HCT116 (cell line): Measurements from ENCODE around the gene TTC39C. TPM values are rescaled to one million over a fixed set of nuclear protein-coding genes. Genes with fewer than 3 reads are reported as not detected.

Experiments used
- ATAC-seq: fragments of 200-7000 bp; cut with Tn5 transposase; 2 replicates; pipeline ENCODE4 v1.9.1; 2020; ENCODE audit warnings: mild to moderate bottlenecking, moderate library complexity
- BruUV-seq: library from RNA; stranded (reverse); fragments of 400-500 nt; replicated peaks from 2 replicates; lab custom pipeline; 2021; lab: Mats Ljungman, UMichigan
- CTCF ChIA-PET: fragments of 300-600 bp; sonication (Branson Sonifier 250); formaldehyde crosslinking; loops from one replicate; lab custom pipeline; 2021; ENCODE audit warnings: antibody characterized with exemption; lab: Charles Lee
- POLR2A ChIA-PET: fragments of 300-600, 350-600 bp; sonication (Branson Sonifier 250); formaldehyde crosslinking; loops from one replicate; lab custom pipeline; 2021; ENCODE audit warnings: antibody characterized with exemption; lab: Charles Lee
- RAD21 ChIA-PET, 2 experiments: fragments of 300-600 bp; sonication (Branson Sonifier 250); formaldehyde crosslinking; loops; one replicate each; lab custom pipeline; 2023; ENCODE audit warnings: low total read pairs in 2 of 2; ENCODE audit not compliant: uncharacterized antibody in 2 of 2, unreplicated experiment in 2 of 2, low non-redundant PET in 1 of 2; lab: Charles Lee
- DNase-seq: peaks from one replicate; pipeline ENCODE4 v3.0.0-alpha.2; 2010; ENCODE audit warnings: low read depth, low spot score
- H2AFZ ChIP-seq: fragments of 200-600 bp; shearing (Covaris generic), sonication (generic); 2 replicates; pipeline ENCODE4 v1.6.1; 2017; ENCODE audit warnings: low read depth, mixed run types, mixed read lengths, antibody characterized with exemption, low read length; ENCODE audit not compliant: poor library complexity, severe bottlenecking
- H3K27ac ChIP-seq: 2 replicates; pipeline ENCODE4 v1.5.1; 2012; ENCODE audit warnings: low read depth, low read length
- H3K27me3 ChIP-seq: fragments of 200-600 bp; sonication (generic); 2 replicates; pipeline ENCODE4 v1.6.1; 2016; ENCODE audit warnings: mixed run types, low read length, mixed read lengths; ENCODE audit not compliant: insufficient read depth
- H3K36me3 ChIP-seq, 2 experiments: fragments of 200-500 bp in 1 of 2; fragments of 200-600 bp in 1 of 2; sonication (Bioruptor generic) in 1 of 2; sonication (generic) in 1 of 2; 2 replicates each; pipeline versions ENCODE4 v1.5.1 to v1.6.1; 2014 to 2016; ENCODE audit warnings: low read length in 2 of 2, inconsistent platforms in 1 of 2, mixed read lengths in 1 of 2, mixed run types in 1 of 2; ENCODE audit not compliant: insufficient read depth in 2 of 2, control insufficient read depth in 1 of 2
- H3K4me1 ChIP-seq, 2 experiments: fragments of 200-600 bp in 1 of 2; sonication (generic) in 1 of 2; 2 replicates each; pipeline versions ENCODE4 v1.5.1 to v1.6.1; 2012 to 2017; ENCODE audit warnings: low read length in 2 of 2, inconsistent platforms in 1 of 2, mild to moderate bottlenecking in 1 of 2, mixed read lengths in 1 of 2, mixed run types in 1 of 2, moderate library complexity in 1 of 2; ENCODE audit not compliant: insufficient read depth in 2 of 2, control insufficient read depth in 1 of 2
- H3K4me2 ChIP-seq: fragments of 200-600 bp; sonication (generic); 2 replicates; pipeline ENCODE4 v1.6.1; 2017; ENCODE audit warnings: mixed run types, low read length, mixed read lengths
- H3K4me3 ChIP-seq, 2 experiments: fragments of 200-600 bp in 1 of 2; sonication (generic) in 1 of 2; replicated peaks in 1 of 2; 2 replicates each; pipeline ENCODE4 v1.5.1; 2011 to 2016; ENCODE audit warnings: low read length in 2 of 2, control low read depth in 1 of 2, low read depth in 1 of 2, mild to moderate bottlenecking in 1 of 2, mixed read lengths in 1 of 2, mixed run types in 1 of 2
- H3K79me2 ChIP-seq: fragments of 200-600 bp; sonication (generic); 2 replicates; pipeline ENCODE4 v1.6.1; 2017; ENCODE audit warnings: mild to moderate bottlenecking, mixed run types, low read length, moderate library complexity, mixed read lengths; ENCODE audit not compliant: insufficient read depth
- H3K9ac ChIP-seq: fragments of 200-600 bp; sonication (generic); 2 replicates; pipeline ENCODE4 v1.6.1; 2016; ENCODE audit warnings: low read length, mixed read lengths
- H3K9me2 ChIP-seq: fragments of 200-600 bp; sonication (generic), shearing (Covaris generic); 2 replicates; pipeline ENCODE4 v1.6.1; 2017; ENCODE audit warnings: mixed run types, mild to moderate bottlenecking, moderate library complexity; ENCODE audit not compliant: insufficient read depth
- H3K9me3 ChIP-seq, 2 experiments: fragments of 200-500 bp in 1 of 2; fragments of 200-600 bp in 1 of 2; sonication (Bioruptor generic) in 1 of 2; sonication (generic) in 1 of 2; 2 replicates each; pipeline ENCODE4 v1.6.1; 2014 to 2017; ENCODE audit warnings: low read length in 2 of 2, mixed read lengths in 2 of 2, inconsistent platforms in 1 of 2, low read depth in 1 of 2, mild to moderate bottlenecking in 1 of 2, mixed run types in 1 of 2, moderate library complexity in 1 of 2; ENCODE audit not compliant: control insufficient read depth in 1 of 2, insufficient read depth in 1 of 2
- H4K20me1 ChIP-seq: fragments of 200-600 bp; sonication (generic), shearing (Covaris generic); 2 replicates; pipeline ENCODE4 v1.6.1; 2017; ENCODE audit warnings: mixed run types, mild to moderate bottlenecking, moderate library complexity; ENCODE audit not compliant: insufficient read depth
- ATF3 ChIP-seq: IDR thresholded peaks from 2 replicates; pipeline ENCODE4 v1.6.1; 2012
- EZH2phosphoT487 ChIP-seq: fragments of 200-600 bp; IDR thresholded peaks from 2 replicates; pipeline ENCODE4 v1.6.1; 2018; ENCODE audit warnings: antibody characterized with exemption, borderline replicate concordance
- MAX ChIP-seq: IDR thresholded peaks from 2 replicates; pipeline ENCODE4 v1.6.1; 2012
- POLR2AphosphoS5 ChIP-seq: IDR thresholded peaks from 2 replicates; pipeline ENCODE4 v1.6.1; 2011; ENCODE audit warnings: mild to moderate bottlenecking, low read depth, low read length, moderate library complexity
- RAD21 ChIP-seq: IDR thresholded peaks from 2 replicates; pipeline ENCODE4 v1.6.1; 2012; ENCODE audit warnings: low read depth, mild to moderate bottlenecking
- REST ChIP-seq: IDR thresholded peaks from 2 replicates; pipeline ENCODE4 v1.6.1; 2012; ENCODE audit warnings: low read depth
- ZBTB33 ChIP-seq: IDR thresholded peaks from 2 replicates; pipeline ENCODE4 v1.6.1; 2011; ENCODE audit warnings: mild to moderate bottlenecking, low read length, moderate library complexity; ENCODE audit not compliant: insufficient replicate concordance; ENCODE audit errors: extremely low read depth
- ZFX ChIP-seq: fragments of 450-650 bp; IDR thresholded peaks from 2 replicates; pipeline ENCODE4 v1.6.1; 2017
- intact Hi-C: fragments of 100-400 bp; cut with micrococcal nuclease; formaldehyde crosslinking; loops from 2 replicates; pipeline ENCODE4 v1.10.0; 2022
- total RNA-seq: library from RNA; stranded (reverse); gene quantifications from one replicate; pipeline ENCODE4 v1.2.1, GENCODE V29; 2021; ENCODE audit not compliant: unreplicated experiment

The TTC39C gene
- total RNA-seq, 1 experiment from 2014 or later, result 24.8 TPM

GRCh38 chr18:24076950-24077349, 62.4 kb downstream of the TTC39C start:
- H3K27me3 ChIP-seq, result no peaks in the 10 kb centered on the region
- H3K4me2 ChIP-seq, result peak overlapping the region; percentile 58
- H3K79me2 ChIP-seq, result no peaks in the 10 kb centered on the region
- peaks cover 17 to 20% of the 10 kb centered on the region in 2 experiments for H3K4me1 ChIP-seq
- POLR2A ChIA-PET, result interaction anchor here (1.2 kb wide), 1 partner anchor 62 kb away, joined by 4 read pairs; the partner anchor contains the start of gene TTC39C
- H3K9me2 ChIP-seq, result no peaks in the 10 kb centered on the region
- no peaks in the 10 kb centered on the region; the same call in 1 of the 2 replicates for H4K20me1 ChIP-seq
- no peak for ATAC-seq
- DNase-seq, result no peak
- no peak overlapping the region for H3K4me3 ChIP-seq
- H3K36me3 ChIP-seq, result no peaks in the 10 kb centered on the region
- BruUV-seq, result no TSS peak
- peak overlapping the region; percentile 46; the same call in 1 of the 2 replicates for H3K27ac ChIP-seq
- peak overlapping the region; percentile 38; the same call in 1 of the 2 replicates for H3K9ac ChIP-seq
- CTCF ChIA-PET, result interaction anchor here (0.9 to 1.4 kb wide), 3 partner anchors 10 to 19 kb away, joined by 3 to 5 read pairs (median 4); no protein-coding TSS in a partner anchor
- intact Hi-C loops, result loop anchor here (5.0 to 10.0 kb wide), 2 partner anchors 35 to 52 kb away; no protein-coding TSS in a partner anchor
- no peaks in the 10 kb centered on the region for H3K9me3 ChIP-seq
- TF ChIP-seq ZBTB33, result no peak
- TF ChIP-seq MAX, result no peak
- TF ChIP-seq POLR2AphosphoS5, result no peak
- no peak for TF ChIP-seq ZFX
- TF ChIP-seq EZH2phosphoT487, result no peak
- no peak for TF ChIP-seq ATF3
- no peak for TF ChIP-seq REST
- TF ChIP-seq RAD21, result no peak
- H2AFZ ChIP-seq, result no peak overlapping the region
- RAD21 ChIA-PET, result no interaction called here
